GM23248 (cell line): ENCODE results near the gene C4BPA. TPM values are rescaled to one million over a fixed set of nuclear protein-coding genes. Genes with fewer than 3 reads are reported as not detected.

ENCODE experiments used
- DNase-seq: peaks from one replicate; pipeline ENCODE4 v3.0.0-alpha.2; 2015
- H2AFZ ChIP-seq: fragments of 200-600 bp; sonication (generic); 2 replicates; pipeline ENCODE4 v1.6.1; 2016; ENCODE audit warnings: antibody characterized with exemption
- H3F3A ChIP-seq: fragments of 200-600 bp; sonication (generic); 2 replicates; pipeline ENCODE4 v1.6.1; 2016; ENCODE audit warnings: mild to moderate bottlenecking, antibody characterized with exemption, mixed run types; ENCODE audit not compliant: insufficient read depth
- H3K27ac ChIP-seq: fragments of 200-600 bp; sonication (generic); 2 replicates; pipeline ENCODE4 v1.5.1; 2016; ENCODE audit warnings: mild to moderate bottlenecking
- H3K27me3 ChIP-seq: fragments of 200-600 bp; sonication (generic); replicated peaks from 2 replicates; pipeline ENCODE4 v1.6.1; 2016; ENCODE audit warnings: mild to moderate bottlenecking; ENCODE audit not compliant: insufficient read depth
- H3K36me3 ChIP-seq: fragments of 200-600 bp; sonication (generic); 2 replicates; pipeline ENCODE4 v1.6.1; 2016; ENCODE audit warnings: low read depth, mild to moderate bottlenecking
- H3K4me1 ChIP-seq: fragments of 200-600 bp; sonication (generic); 2 replicates; pipeline ENCODE4 v1.6.1; 2016; ENCODE audit warnings: mild to moderate bottlenecking; ENCODE audit not compliant: insufficient read depth
- H3K4me2 ChIP-seq: fragments of 200-600 bp; sonication (generic); one replicate; pipeline ENCODE4 v1.6.1; 2016; ENCODE audit warnings: mild to moderate bottlenecking; ENCODE audit not compliant: unreplicated experiment
- H3K4me3 ChIP-seq: fragments of 200-600 bp; sonication (generic); 2 replicates; pipeline ENCODE4 v1.5.1; 2016; ENCODE audit warnings: mild to moderate bottlenecking
- H3K79me2 ChIP-seq: fragments of 200-600 bp; sonication (generic); 2 replicates; pipeline ENCODE4 v1.6.1; 2016; ENCODE audit warnings: mild to moderate bottlenecking; ENCODE audit not compliant: insufficient read depth
- H3K9ac ChIP-seq: fragments of 200-600 bp; sonication (generic); 2 replicates; pipeline ENCODE4 v1.6.1; 2016; ENCODE audit warnings: mild to moderate bottlenecking
- H3K9me2 ChIP-seq: fragments of 200-600 bp; sonication (generic); 2 replicates; pipeline ENCODE4 v1.6.1; 2016; ENCODE audit warnings: mixed run types, mild to moderate bottlenecking, moderate library complexity; ENCODE audit not compliant: insufficient read depth
- H3K9me3 ChIP-seq: fragments of 200-600 bp; sonication (generic); one replicate; pipeline ENCODE4 v1.6.1; 2017; ENCODE audit warnings: low read depth
- H4K20me1 ChIP-seq: fragments of 200-600 bp; sonication (generic); 2 replicates; pipeline ENCODE4 v1.6.0; 2016; ENCODE audit not compliant: insufficient read depth
- EZH2 ChIP-seq: fragments of 200-600 bp; sonication (generic); IDR thresholded peaks from 2 replicates; pipeline ENCODE4 v1.6.1; 2018; ENCODE audit warnings: antibody characterized with exemption, mild to moderate bottlenecking; ENCODE audit not compliant: insufficient read depth, poor library complexity, severe bottlenecking
- EZH2phosphoT487 ChIP-seq: fragments of 200-600 bp; sonication (generic); IDR thresholded peaks from 2 replicates; pipeline ENCODE4 v1.6.1; 2018; ENCODE audit warnings: antibody characterized with exemption, moderate library complexity, mild to moderate bottlenecking, low read depth; ENCODE audit not compliant: insufficient read depth
- WGBS, 2 experiments: methylation state at CpG; one replicate each; pipeline ENCODE4 v1.1.6; 2015 to 2017; ENCODE audit warnings: low lambda C conversion rate in 2 of 2, low coverage in 1 of 2; ENCODE audit errors: missing lambda C conversion rate in 2 of 2; 5-methylcytosine and 5-hydroxymethylcytosine counted together
- in situ Hi-C: fragments of 300-500 bp; cut with MboI; formaldehyde crosslinking; loops from 2 replicates; pipeline ENCODE4 v1.15.0; 2020
- polyA plus RNA-seq: library from polyadenylated mRNA; unstranded; fragments of >200 nt; fragmentation: Nextera tagmentation; extraction: Ambion mirVana; gene quantifications from 2 replicates; pipeline ENCODE4 v1.2.1, GENCODE V29; 2016
- total RNA-seq: library from RNA; depleted of rRNA; stranded (reverse); fragments of >200 nt; shearing (Covaris generic); gene quantifications from 2 replicates; pipeline ENCODE4 v1.2.3, GENCODE V29; 2014

C4BPA gene
- total and polyA plus RNA-seq, 2 experiments from 2014 or later, result not detected

DNA sequence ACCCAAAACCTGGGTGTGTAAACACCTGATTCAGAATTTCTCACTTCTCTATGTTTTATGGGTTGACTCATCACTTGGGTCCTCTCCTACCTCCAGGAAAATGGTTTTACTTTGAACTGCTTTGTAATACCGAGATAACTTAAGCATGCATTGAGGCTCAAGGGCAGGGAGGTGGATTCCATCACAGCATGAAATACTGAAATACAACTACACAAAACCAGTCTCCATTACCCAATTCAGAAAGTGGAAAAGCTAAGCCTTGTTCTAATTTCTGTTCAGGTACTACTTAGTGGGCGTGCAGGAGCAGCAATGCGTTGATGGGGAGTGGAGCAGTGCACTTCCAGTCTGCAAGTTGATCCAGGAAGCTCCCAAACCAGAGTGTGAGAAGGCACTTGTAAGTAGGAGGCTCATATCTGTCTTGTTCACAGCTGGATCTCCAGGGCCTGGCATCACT is 6.1 kb upstream of the C4BPA start:
- 63 to 73% methylated on average over 3 of the region's 3 CpGs for whole genome bisulfite sequencing, 2 experiments
- Histone ChIP-seq H3K4me2 (no peak overlapping the region), H3K4me1 (no peaks in the 10 kb centered on the region), H3K4me3 (no peak overlapping the region), H3K27me3 (peaks cover 8% of the 10 kb centered on the region), H2AFZ (no peak overlapping the region), H3K36me3 (no peaks in the 10 kb centered on the region), H3K27ac (no peak overlapping the region), H3F3A (no peaks in the 10 kb centered on the region), H4K20me1 (no peaks in the 10 kb centered on the region), H3K9ac (no peak overlapping the region), H3K9me3 (no peaks in the 10 kb centered on the region), H3K79me2 (no peaks in the 10 kb centered on the region), H3K9me2 (no peaks in the 10 kb centered on the region)
- DNase-seq, result no peak
- TF ChIP-seq EZH2phosphoT487, result no peak
- no peak for TF ChIP-seq EZH2
- in situ Hi-C loops, result no loop called here

DNA sequence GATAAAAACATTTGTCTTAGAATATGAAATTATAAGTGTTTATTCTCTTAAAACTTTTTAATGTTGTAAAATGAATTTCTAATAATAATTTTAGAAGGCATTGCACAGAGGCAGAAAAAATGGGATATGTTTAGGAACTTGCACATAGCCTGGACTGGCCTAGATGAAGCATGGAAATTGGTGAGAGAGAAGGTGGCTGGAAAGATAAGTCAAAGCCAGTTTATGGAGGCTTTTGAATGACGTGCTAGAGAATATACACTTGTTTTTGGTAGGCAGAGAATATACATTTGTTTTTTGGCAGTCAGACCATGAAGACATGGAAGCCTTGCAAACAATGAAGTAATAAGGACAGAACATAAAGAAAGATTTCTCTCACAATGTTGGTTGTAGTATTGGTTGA is 2.3 kb upstream of the C4BPA start:
- DNase-seq, result no peak
- H3K4me3 ChIP-seq, result no peak overlapping the region
- H4K20me1 ChIP-seq, result no peaks in the 10 kb centered on the region
- no peaks in the 10 kb centered on the region for H3K79me2 ChIP-seq
- no peaks in the 10 kb centered on the region for H3K4me1 ChIP-seq
- no peak overlapping the region for H2AFZ ChIP-seq
- no peaks in the 10 kb centered on the region for H3K9me3 ChIP-seq
- 16 to 20% methylated on average over 1 of the region's 1 CpG for WGBS, 2 experiments
- H3K9me2 ChIP-seq, result no peaks in the 10 kb centered on the region
- H3K4me2 ChIP-seq, result no peak overlapping the region
- TF ChIP-seq EZH2 (no peak), EZH2phosphoT487 (no peak)
- in situ Hi-C loops, result no loop called here
- H3F3A ChIP-seq, result no peaks in the 10 kb centered on the region
- H3K9ac ChIP-seq, result no peak overlapping the region
- no peak overlapping the region for H3K27ac ChIP-seq
- no peaks in the 10 kb centered on the region for H3K36me3 ChIP-seq
- peaks cover 8% of the 10 kb centered on the region for H3K27me3 ChIP-seq

DNA sequence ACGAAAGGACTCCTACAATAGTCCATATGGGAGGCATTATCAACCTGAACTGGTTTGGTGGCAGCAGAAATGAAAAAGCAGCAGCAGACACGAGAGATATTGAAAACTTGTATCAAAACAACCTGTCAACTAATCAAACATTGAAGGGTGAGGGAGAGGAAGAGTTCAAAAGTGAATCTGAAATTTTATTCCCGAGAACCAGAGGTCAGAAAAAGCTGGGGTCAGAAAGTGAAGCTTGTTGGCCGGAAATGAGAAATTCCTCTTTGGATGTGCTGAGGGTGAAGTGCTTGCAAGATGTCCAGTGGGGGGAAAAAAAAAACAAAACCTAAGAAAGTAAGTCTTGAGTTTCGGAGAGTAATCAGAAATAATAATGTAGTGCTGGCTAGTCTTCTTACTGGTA is 1.9 kb upstream of the C4BPA start:
- WGBS, 2 experiments, result 21 to 28% methylated on average over 5 of the region's 5 CpGs
- H3K27me3 ChIP-seq, result peaks cover 8% of the 10 kb centered on the region
- no peak overlapping the region for H2AFZ ChIP-seq
- no peaks in the 10 kb centered on the region for H3F3A ChIP-seq
- no peak overlapping the region for H3K27ac ChIP-seq
- no peak for DNase-seq
- no peak overlapping the region for H3K4me3 ChIP-seq
- H3K9me3 ChIP-seq, result no peaks in the 10 kb centered on the region
- no peak overlapping the region for H3K9ac ChIP-seq
- H3K4me1 ChIP-seq, result no peaks in the 10 kb centered on the region
- TF ChIP-seq EZH2phosphoT487, result no peak
- TF ChIP-seq EZH2, result no peak
- no peaks in the 10 kb centered on the region for H4K20me1 ChIP-seq
- no peaks in the 10 kb centered on the region for H3K36me3 ChIP-seq
- in situ Hi-C loops, result no loop called here
- H3K79me2 ChIP-seq, result no peaks in the 10 kb centered on the region
- no peak overlapping the region for H3K4me2 ChIP-seq
- H3K9me2 ChIP-seq, result no peaks in the 10 kb centered on the region

DNA sequence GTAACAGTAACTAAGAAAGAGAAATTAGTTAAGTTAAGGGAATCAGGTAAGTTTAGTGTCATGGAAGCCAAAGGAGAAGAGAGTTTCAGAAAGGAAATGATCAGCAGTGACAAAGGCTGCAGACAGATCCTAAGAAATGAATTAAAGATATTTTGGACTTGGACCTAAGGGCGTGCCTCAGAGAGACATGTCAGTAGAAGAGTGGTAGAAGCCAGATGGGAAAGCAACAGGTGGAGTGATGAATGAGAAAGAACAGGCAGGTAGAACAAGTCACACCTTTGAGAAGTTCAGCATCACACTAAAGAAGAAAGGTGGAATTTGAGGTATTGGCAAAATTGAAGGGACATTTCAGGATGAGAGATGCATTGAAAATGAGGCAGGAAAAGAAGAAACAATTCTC is 1.4 kb upstream of the C4BPA start:
- H2AFZ ChIP-seq, result no peak overlapping the region
- DNase-seq, result no peak
- in situ Hi-C loops, result no loop called here
- no peak overlapping the region for H3K9ac ChIP-seq
- no peak overlapping the region for H3K4me3 ChIP-seq
- WGBS, 2 experiments, result 8 to 31% methylated on average over 1 of the region's 1 CpG
- no peak overlapping the region for H3K4me2 ChIP-seq
- H3K4me1 ChIP-seq, result no peaks in the 10 kb centered on the region
- H3K27me3 ChIP-seq, result peaks cover 8% of the 10 kb centered on the region
- no peak overlapping the region for H3K27ac ChIP-seq
- H3K79me2 ChIP-seq, result no peaks in the 10 kb centered on the region
- H4K20me1 ChIP-seq, result no peaks in the 10 kb centered on the region
- no peaks in the 10 kb centered on the region for H3K9me2 ChIP-seq
- H3F3A ChIP-seq, result no peaks in the 10 kb centered on the region
- H3K9me3 ChIP-seq, result no peaks in the 10 kb centered on the region
- TF ChIP-seq EZH2, result no peak
- H3K36me3 ChIP-seq, result no peaks in the 10 kb centered on the region

DNA sequence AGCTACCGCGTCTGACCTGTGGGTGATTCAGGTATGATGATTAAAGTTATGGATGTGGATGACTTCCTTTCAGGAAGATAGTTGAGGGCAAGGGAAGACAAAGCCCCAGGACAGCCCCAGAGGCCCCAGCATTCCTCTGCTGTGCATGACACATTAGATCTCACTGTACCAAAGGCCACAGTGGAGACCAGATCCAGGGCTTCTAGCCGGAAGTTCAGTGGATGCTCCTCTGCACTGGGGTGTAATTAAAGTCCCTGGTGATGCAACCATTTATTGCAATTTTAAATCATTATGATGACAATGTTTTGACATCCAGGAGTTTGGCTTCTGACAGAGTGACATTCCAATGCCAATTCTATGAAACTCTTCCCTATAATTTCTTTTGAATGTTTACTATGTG is 5.0 kb downstream of the C4BPA start:
- in situ Hi-C loops, result no loop called here
- no peaks in the 10 kb centered on the region for H3K4me1 ChIP-seq
- no peaks in the 10 kb centered on the region for H3F3A ChIP-seq
- no peaks in the 10 kb centered on the region for H4K20me1 ChIP-seq
- TF ChIP-seq EZH2phosphoT487 (no peak), EZH2 (no peak)
- H3K9me2 ChIP-seq, result no peaks in the 10 kb centered on the region
- no peak overlapping the region for H3K9ac ChIP-seq
- H3K79me2 ChIP-seq, result no peaks in the 10 kb centered on the region
- 61 to 69% methylated on average over 3 of the region's 3 CpGs for WGBS, 2 experiments
- H3K27ac ChIP-seq, result no peak overlapping the region
- no peaks in the 10 kb centered on the region for H3K9me3 ChIP-seq
- no peaks in the 10 kb centered on the region for H3K36me3 ChIP-seq
- DNase-seq, result no peak
- no peak overlapping the region for H3K4me3 ChIP-seq
- H3K27me3 ChIP-seq, result no peaks in the 10 kb centered on the region; the same call in none of the 2 replicates
- no peak overlapping the region for H2AFZ ChIP-seq
- no peak overlapping the region for H3K4me2 ChIP-seq
